ENCODE results near the gene RAB31.
"Not testable (repeated sequence)": the region's sequence is repeated elsewhere in the genome, so short reads cannot be mapped to it uniquely, and the experiment has no call there.

The RAB31 gene

GRCh38 chr18:9762526-9762925 lies 54.4 kb downstream of the RAB31 start:
- DNase-seq (ENCODE audit: low read depth), result no peak

DNA sequence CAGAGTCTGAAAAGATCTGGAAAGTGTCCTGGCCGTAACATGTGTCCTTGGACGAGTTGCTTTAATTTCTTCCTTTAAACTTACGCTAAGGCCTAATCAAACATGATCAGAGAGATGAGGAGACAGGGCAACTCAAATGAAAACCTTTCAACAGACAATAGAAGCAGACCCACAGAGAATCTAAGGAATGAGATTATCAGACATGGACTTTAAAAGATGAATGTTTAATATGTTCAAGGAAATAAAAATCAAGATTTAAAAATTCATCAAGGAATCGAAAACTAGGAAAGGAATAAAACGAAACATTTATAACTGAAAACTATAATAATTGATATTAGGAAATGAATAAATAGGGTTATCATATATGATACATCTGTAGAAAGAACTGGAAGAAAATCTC lies 55.1 kb downstream of the RAB31 start:
- DNase-seq (ENCODE audit: low read depth), result no peak

DNA sequence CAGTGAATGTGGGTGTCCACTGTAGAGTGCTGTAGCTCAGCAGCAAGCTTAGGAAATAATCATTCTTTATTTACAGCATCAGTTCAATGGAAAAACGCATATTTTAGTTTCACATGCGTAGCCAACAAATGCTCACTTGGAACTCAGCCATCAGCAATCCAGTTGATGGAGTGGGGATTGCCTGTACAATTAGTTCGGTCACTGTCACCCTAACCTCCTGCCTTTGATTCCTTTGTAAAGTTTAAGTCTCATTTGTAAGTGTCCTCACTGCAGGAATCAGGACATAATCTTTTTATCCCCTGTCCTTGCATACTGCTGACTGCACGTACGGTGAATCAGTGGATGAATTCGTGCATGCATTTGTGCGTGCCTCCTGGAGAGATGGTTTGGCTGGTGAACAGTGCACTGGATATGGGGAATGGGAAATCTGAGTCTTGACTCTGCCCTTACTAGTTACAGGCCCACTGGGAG lies 55.9 kb downstream of the RAB31 start:
- no peak for DNase-seq (ENCODE audit: low read depth)

- no peak for DNase-seq (ENCODE audit: low read depth)
Measured at GRCh38 chr18:9765501-9765900, 57.4 kb downstream of the RAB31 start.

- no peak for DNase-seq (ENCODE audit: low read depth)
Measured at GRCh38 chr18:9766076-9766481, 58.0 kb downstream of the RAB31 start.

DNA sequence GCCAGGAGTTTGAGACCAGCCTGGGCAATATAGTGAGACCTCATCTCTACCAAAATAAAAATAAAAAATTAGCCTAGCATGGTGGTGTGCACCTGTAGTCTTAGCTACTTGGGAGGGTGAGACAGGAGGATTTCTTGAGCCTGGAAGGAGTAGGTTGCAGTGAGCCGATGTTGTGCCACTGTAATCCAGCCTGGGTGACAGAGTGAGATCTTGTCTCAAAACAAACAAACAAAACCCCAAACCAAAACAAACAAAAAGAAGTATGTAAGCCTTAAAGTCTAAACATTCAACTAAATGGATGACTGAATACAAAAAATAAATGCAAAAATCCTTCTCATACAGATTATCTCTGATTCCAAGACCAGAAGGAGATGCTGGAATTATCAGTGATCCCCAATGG lies 58.6 kb downstream of the RAB31 start:
- DNase-seq (ENCODE audit: low read depth), result no peak

DNA sequence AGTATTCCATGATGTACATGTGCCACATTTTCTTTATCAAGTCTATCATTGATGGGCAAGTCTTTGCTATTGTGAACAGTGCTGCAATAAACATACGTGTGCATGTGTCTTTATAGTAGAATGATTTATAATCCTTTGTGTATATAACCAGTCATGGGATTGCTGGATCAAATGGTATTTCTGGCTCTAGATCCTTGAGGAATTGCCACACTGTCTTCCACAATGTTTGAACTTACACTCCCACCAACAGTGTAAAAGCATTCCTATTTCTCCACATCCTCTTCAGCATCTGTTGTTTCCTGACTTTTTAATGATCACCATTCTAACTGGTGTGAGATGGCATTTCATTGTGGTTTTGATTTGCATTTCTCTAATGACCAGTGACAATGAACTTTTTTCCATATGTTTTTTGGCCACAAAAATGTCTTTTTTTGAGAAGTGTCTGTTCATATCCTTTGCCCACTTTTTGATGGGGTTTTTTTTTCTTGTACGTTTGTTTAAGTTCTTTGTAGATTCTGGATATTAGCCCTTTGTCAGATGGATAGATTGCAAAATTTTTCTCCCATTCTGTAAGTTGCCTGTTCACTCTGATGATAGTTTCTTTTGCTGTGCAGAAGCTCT lies 60.1 kb downstream of the RAB31 start:
- DNase-seq (ENCODE audit: low read depth), result peak; percentile 27

GRCh38 chr18:9770111-9770510 lies 62.0 kb downstream of the RAB31 start:
- not testable (repeated sequence) for DNase-seq (ENCODE audit: low read depth)

DNA sequence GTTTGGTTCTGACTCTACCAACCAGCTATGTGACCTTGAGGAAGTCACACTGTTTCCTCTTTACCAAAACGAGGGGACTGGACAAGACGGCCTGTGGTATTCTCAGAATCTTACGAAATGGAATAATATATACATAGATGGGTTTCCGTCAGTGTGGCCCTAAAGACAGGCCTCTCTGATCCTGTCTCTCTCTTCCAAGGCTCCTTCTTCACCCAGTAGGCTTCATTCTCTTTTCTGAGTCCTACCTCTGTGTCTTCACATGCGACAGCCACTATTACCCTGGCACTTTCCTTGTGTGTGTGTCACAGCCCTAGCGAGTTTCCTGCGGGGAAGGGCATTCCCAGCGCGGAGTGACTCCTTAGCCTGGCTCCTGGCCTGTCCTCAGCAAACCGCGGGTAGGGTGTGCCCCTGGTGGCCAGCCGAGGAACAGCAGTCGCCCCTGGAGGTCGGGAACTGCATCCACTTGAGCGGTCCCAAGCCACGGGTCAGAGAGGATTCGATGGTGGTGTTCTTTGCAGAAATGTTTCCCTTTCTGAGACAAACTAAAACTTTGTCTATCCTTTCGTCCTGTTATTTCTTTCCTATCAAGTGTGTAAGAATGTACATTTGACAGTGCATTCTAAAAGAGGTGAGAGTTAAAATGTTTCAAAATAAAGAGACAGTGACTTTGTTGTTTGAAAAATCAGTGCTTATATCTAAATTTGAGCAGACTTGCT lies 63.3 kb downstream of the RAB31 start:
- DNase-seq (ENCODE audit: low read depth), result peak; percentile 61

- DNase-seq (ENCODE audit: low read depth), result no peak
Measured at GRCh38 chr18:9771977-9772660, 64.0 kb downstream of the RAB31 start.

GRCh38 chr18:9772847-9773677 lies 65.0 kb downstream of the RAB31 start:
- DNase-seq (ENCODE audit: low read depth), result no peak

DNA sequence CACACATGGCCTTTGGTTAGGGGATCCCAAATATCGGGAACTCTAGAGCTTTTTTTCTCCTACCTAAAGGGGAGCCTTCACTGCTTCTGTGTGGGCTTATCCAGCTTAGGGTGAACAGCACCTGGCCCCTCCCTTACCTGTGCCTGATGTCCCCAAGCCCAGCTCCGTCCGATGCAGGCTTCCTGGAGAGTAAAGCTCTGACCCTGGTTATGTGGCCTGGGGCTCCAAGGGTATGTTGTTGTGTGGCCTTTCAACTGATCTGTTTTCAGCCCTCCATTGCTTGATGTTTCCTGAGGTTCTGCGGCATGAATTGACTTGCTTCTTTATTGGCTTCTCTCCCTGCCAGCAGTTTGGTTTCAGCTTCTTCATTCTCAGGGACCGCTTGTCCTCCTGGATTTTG lies 66.0 kb downstream of the RAB31 start:
- DNase-seq (ENCODE audit: low read depth), result no peak

DNA sequence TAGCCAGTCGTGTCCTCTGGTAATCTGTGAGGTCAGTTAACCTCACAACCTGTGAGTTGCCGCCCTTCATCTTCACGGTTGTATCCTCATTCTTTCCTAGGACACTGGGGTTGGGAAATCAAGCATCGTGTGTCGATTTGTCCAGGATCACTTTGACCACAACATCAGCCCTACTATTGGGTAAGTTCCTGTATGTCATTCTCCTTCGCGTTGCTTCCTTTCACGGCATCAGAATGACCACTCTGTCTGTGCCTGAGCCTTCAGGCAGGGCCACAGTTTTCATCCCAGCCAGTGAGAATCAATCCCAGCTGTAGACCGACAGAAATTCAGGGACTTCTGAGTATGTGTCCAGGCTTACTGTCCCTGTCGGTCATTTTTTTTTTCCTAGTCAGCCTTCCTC lies 67.1 kb downstream of the RAB31 start:
- peak; percentile 87 for DNase-seq (ENCODE audit: low read depth)

DNA sequence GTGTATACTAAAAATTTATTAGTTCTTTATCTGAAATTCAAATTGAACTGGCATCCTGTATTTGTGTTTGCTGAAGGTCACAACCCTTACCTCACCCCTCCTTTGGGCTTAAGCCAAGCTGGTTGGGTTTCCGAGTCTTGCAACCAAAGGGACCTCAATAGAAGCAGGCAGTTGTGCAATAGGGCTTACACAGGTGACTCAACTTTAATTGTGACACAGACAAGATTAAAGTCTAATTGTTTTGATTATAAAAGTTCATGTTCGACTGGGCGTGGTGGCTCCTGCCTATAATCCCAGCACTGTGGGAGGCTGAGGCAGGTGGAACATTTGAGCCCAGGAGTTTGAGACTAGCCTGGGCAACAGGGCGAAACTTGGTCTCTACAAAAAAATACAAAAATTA lies 71.5 kb downstream of the RAB31 start:
- peak; percentile 45 for DNase-seq (ENCODE audit: low read depth)

DNA sequence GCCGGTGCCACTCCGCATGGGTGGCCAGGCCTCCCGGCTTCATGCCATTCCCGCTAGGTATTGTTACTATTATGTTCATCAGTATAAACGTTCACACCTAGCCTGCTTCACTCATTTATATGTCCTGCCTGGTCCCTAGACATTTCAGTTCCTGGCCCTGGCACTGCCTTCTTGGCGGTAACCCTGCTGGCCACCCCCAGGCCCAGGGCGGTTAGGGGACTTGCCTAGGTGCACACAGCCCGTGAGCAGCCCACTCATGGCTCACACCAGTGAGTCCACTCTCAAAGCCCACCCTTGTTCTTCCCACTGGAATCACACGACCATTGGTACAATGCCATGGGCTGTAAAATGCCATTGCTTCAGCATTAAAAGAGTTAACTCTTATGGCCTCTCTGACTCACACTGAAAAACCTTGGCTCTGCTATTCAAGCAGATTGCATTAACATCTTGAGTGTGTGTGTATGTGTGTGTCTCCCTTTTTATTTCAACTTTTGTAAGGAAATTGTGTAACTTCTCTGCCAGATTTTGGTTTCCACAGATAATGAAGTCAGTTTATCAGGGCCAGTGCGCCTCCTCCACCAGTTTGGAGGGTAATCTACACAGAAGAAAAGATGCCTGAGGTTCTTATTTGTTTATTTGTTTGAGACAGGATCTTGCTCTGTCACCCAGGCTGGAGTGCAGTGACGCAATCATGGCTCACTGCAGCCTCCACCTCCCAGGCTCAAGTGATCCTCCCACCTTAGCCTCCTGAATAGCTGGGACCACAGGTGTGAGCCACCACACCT lies 74.2 kb downstream of the RAB31 start:
- DNase-seq (ENCODE audit: low read depth), result peak; percentile 96

DNA sequence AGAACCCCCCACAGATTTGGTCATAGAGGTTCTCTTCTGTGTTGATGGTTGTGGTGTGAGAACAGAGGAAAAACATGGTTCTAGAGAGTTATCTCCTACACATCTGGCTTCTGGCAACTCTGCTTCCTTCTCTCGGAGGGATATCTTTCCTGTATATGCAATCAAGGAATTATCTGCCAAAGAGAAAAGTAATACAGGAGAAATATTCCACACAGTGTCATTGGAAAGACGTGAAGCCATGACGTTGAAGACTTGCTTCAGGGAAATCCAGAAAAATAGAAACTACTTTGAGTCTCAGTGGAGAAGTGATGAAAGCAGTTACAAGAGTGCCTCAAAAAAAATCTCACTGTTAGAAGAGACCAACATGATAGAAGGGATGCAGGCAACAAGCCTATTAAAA lies 78.5 kb downstream of the RAB31 start:
- no peak for DNase-seq (ENCODE audit: low read depth)

DNA sequence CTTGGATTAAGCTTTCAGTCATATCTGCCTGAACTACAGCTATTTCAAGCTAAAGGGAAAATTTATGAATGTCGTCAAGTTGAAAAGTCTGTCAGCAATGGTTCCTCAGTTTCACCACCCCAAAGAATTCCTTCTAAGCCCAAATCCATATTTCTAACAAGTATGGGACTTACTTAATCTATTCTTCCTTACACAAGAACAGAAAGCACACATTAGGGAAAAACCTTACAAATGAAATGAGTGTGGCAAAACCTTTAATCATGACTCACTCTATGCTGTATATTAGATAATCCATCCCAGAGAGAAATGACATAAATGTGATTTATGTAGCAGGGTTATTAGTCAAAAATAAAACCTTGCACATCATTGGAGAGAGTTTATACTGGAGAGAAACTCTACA lies 78.9 kb downstream of the RAB31 start:
- DNase-seq (ENCODE audit: low read depth), result no peak

DNA sequence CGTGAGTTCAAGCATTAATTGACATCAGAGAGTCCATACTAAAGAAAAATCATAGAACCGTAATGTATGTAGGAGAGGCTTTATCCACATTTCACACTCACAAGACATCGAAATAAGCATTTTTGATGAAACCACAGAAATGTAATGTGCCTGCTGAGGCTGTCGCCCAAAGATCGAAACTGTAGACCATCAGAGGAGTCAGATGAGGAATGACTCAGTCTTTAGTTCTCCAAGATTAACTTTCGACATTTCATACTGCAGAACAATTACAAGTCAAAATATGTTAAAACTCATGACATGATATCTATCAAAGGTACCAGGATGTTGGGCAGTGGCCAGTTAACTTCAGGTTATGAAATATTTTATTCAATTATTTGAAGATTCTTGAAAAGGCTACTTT lies 79.6 kb downstream of the RAB31 start:
- DNase-seq (ENCODE audit: low read depth), result peak; percentile 34

GRCh38 chr18:9788140-9788539 lies 80.0 kb downstream of the RAB31 start:
- no peak for DNase-seq (ENCODE audit: low read depth)

DNA sequence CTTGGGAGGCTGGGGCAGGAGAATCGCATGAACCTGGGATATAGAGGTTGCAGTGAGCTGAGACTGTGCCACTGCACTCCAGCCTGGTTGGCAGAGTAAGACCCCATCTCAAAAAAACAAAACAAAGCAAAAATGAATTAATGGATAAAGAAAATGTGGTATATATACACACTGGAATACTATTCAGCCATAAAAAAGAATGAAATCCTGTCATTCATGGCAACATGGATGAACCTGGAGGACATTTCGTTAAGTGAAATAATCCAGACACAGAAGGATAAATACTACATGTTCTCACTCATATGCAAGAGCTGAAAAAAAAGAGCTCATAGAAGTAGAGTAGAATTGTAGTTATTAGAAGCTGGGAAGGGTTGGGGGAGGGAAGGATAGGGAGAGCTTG lies 80.8 kb downstream of the RAB31 start:
- DNase-seq (ENCODE audit: low read depth), result no peak

DNA sequence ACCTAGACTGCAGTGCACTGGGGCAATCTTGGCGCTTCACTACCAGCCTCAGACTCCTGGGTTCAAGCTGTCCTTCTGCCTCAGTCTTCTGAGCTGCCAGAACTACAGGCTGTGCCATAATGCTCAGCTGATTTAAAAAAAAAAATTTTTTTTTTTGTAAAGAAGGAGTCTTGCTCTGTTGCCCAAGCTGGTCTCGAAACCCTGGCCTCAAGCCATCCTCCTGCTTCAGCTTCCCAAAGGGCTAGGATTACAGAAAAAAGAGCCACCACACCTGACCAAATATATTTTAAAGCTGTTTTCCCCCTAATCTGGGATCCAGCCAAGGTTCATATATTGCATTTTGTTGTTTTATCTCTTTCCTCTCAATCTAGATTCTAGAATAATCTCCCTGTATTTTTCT lies 82.2 kb downstream of the RAB31 start:
- DNase-seq (ENCODE audit: low read depth), result no peak

DNA sequence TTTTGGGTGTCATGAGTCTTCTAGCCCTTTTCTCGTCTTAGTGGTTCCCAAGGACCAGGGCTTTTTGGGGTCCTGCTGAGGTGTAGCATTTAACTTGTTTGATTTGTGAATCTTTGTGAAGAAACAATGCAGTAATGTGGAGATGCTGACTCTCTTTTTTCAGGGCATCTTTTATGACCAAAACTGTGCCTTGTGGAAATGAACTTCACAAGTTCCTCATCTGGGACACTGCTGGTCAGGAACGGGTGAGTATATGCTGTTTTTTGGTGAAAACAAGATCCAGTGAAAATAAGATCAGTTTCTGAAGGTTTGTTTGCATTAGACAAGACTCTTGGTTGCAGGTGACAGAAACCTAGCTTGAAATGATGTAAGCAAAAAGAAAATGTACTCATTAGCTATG lies 83.9 kb downstream of the RAB31 start:
- no peak for DNase-seq (ENCODE audit: low read depth)

All from fibroblast of gingiva (primary cell).